HL-60 (cell line): ENCODE results near the gene SPANXD.

ENCODE experiments used
- DNase-seq, 2 experiments: peaks; one replicate each; pipeline ENCODE4 v3.0.0-alpha.2; 2010 to 2020; ENCODE audit warnings: low read depth in 1 of 2, low spot score in 1 of 2
- H3K27ac ChIP-seq: fragments of 250-450 bp; sonication (Bioruptor Pico); replicated peaks from 2 replicates; pipeline ENCODE4 v1.5.1; 2020; ENCODE audit warnings: mild to moderate bottlenecking, moderate library complexity
- H3K27me3 ChIP-seq: fragments of 250-450 bp; sonication (Bioruptor Pico); 2 replicates; pipeline ENCODE4 v1.5.1; 2021; ENCODE audit warnings: mild to moderate bottlenecking, moderate library complexity; ENCODE audit not compliant: insufficient read depth, poor library complexity, severe bottlenecking
- H3K4me3 ChIP-seq: replicated peaks from 2 replicates; pipeline ENCODE4 v1.5.1; 2011; ENCODE audit warnings: mild to moderate bottlenecking, control low read depth, low read length; ENCODE audit not compliant: insufficient read depth
- CTCF ChIP-seq: IDR thresholded peaks from one replicate; pipeline ENCODE4 v1.5.1; 2011; ENCODE audit warnings: low read length, control low read depth, inconsistent platforms; ENCODE audit not compliant: insufficient read depth
- GABPA ChIP-seq: IDR thresholded peaks from 2 replicates; pipeline ENCODE4 v1.6.1; 2012; ENCODE audit warnings: low read depth
- POLR2AphosphoS5 ChIP-seq: IDR thresholded peaks from 2 replicates; pipeline ENCODE4 v1.6.1; 2012; ENCODE audit warnings: low read depth
- REST ChIP-seq: IDR thresholded peaks from 2 replicates; pipeline ENCODE4 v1.6.1; 2012; ENCODE audit warnings: low read depth; ENCODE audit not compliant: insufficient replicate concordance
- SPI1 ChIP-seq: IDR thresholded peaks from 2 replicates; pipeline ENCODE4 v1.6.1; 2012; ENCODE audit warnings: low read depth, mild to moderate bottlenecking, borderline replicate concordance

SPANXD gene

GRCh38 chrX:141662781-141663180, 35.8 kb downstream of the SPANXD start:
- DNase-seq: no peak
- H3K27ac ChIP-seq: no peak overlapping the region
- H3K4me3 ChIP-seq: no peak overlapping the region
- TF ChIP-seq GABPA: no peak
- no peak for TF ChIP-seq REST
- TF ChIP-seq POLR2AphosphoS5: no peak
- TF ChIP-seq CTCF: no peak
- TF ChIP-seq SPI1: no peak
- H3K27me3 ChIP-seq: no peaks in the 10 kb centered on the region

GRCh38 chrX:141652286-141652685, 46.3 kb downstream of the SPANXD start:
- no peak for DNase-seq
- H3K27me3 ChIP-seq: no peaks in the 10 kb centered on the region
- no peak for TF ChIP-seq REST
- no peak for TF ChIP-seq CTCF
- TF ChIP-seq SPI1: no peak
- no peak for TF ChIP-seq GABPA
- no peak for TF ChIP-seq POLR2AphosphoS5
- no peak overlapping the region for H3K4me3 ChIP-seq
- no peak overlapping the region for H3K27ac ChIP-seq
